ENCODE results near the gene TLE5.

TLE5 gene

DNA sequence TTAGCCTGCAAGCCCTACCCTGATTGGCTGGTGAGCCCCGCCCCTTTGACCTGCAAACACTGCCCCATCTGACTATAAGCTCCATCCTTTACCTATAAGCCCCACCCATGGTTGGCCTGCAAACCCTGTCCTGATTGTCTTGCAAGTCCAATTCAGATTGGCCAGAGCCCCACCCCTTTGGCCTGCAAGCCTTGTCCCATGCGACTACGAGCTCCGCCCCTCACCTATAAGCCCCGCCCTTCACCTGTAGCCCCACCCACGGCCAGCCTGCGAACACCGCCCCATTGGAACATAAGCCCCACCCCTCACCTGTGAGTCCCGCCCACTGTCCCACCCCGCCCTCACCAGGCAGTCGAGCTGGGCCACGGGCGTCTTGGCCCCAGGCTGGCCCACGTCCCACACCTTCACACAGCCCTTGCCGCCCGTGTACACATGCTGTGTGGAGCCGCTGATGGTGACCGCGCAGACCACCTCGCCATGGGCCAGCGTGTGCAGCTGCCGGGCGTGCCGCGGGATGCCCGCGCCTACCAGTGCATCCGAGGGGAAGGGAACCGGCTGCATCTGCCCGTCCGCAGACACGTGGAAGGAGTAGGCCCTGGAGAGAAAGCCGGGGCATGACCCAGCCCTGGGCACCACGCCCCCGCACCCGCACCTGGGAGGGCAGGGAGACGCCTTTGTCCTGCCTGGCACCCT, 56.1 kb downstream of the TLE5 start:
- no peak for TF ChIP-seq POLR2A (IDR thresholded peaks at IDR 0.05; ENCODE audit: low read depth, low read length)
- FAIRE-seq (no peak), DNase-seq (ENCODE audit: insufficient read length, low spot score) (no peak)

DNA sequence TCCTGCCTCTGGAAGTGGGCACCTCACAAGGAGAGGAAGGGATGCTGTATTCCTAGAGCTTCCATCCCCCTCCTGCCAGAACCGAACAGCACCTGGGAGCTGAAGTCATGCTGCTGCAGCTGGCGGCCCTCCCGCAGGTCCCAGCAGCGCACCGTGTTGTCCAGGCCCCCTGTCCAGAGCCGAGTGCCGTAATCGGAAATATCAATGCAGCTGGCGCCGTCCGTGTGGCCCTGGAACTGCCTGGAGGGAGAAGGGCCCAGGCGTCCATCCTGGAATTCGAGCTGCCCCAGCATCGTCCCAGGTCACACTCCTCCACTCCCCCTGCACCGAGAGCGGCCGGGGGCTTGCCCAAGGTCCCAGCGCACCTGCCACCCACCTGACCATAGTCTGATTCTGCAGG, 57.0 kb downstream of the TLE5 start:
- FAIRE-seq, result no peak

GRCh38 chr19:3004522-3004921, 57.8 kb downstream of the TLE5 start:
- FAIRE-seq, result no peak
- no peak for TF ChIP-seq POLR2A (IDR thresholded peaks at IDR 0.05; ENCODE audit: low read depth, low read length)

More for the DNA sequence above, 57.0 kb downstream of the TLE5 start:
- no peak for TF ChIP-seq POLR2A (IDR thresholded peaks at IDR 0.05; ENCODE audit: low read depth, low read length)
- DNase-seq (ENCODE audit: insufficient read length, low spot score), result no peak

DNA sequence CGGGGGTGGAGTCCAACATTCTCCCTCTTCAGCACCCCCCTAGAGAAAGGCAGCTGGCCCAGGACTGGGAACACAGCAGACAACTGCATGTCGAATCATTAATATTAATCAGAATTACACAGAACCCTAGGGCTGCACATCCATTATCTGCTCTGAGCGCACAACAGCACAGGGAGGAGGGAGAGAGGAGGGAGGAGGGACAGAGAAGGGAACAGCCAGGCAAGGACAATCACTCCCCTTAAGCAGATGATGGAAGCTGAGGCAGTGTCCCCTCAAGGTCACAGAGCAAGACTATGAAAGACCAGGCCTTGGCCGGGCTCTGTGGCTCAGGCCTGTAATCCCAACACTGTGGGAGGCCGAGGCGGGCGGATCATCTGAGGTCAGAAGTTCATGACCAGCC, 59.2 kb downstream of the TLE5 start:
- DNase-seq (ENCODE audit: insufficient read length, low spot score) (no peak), FAIRE-seq (no peak)
- TF ChIP-seq POLR2A (IDR thresholded peaks at IDR 0.05; ENCODE audit: low read depth, low read length), result no peak

More at GRCh38 chr19:3004522-3004921, 57.8 kb downstream of the TLE5 start:
- DNase-seq (ENCODE audit: insufficient read length, low spot score), result no peak
